Adrenal gland (tissue), 5 donors: ENCODE data around the gene GRM5.

Experiments
- POLR2A ChIP-seq, 2 donors: fragments of 450-650 bp; IDR thresholded peaks; one replicate each; pipeline ENCODE4 v1.6.1; 2017; ENCODE audit warnings: antibody characterized with exemption in 2 of 2, mild to moderate bottlenecking in 2 of 2, moderate library complexity in 1 of 2
- TF ChIP-seq, protein P1 (sequence below), 6 experiments: fragments of 450-650 bp in 4 of 6; fragments of 200-600 bp in 2 of 6; sonication (generic) in 1 of 6; IDR thresholded peaks; 1 replicate in 5 of 6; 2 replicates in 1 of 6; pipeline versions ENCODE4 v1.5.1 to v1.8.0; 2016 to 2021; ENCODE audit warnings: antibody characterized with exemption in 6 of 6, mild to moderate bottlenecking in 2 of 6, moderate library complexity in 1 of 6
- donor health status: DM: no; HTN: no; CAD: no.

DNA sequence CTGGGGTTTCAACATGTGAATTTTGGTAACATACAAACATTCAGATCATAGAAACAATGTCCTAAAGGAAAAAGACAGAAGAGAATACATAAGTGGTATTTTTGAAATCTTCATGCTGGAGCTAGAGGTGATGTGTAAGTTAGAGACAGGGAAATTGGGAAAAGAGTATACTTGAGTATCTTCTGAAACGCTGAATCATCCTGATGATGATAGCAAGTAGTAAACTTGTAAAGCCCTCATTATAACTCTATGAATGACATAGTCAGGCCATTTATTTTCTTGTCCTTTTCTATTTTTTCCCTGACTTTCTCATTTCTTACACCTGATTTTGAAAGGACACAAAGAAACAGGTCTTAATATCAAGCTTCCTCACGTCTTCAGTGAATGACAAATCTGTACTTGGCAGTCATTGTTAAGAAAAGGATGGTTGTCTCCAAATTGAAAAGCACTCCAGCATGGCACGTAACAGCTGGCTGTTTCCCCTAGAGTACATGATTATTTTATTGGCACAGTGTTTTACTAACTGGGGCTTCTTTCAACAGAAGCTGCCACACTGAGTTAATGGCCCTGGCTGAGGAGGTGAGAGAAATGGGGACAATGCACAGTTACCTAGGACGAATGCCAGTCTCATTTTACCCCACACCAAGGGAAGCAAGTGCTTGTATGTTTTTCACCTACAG lies 587.5 kb downstream of the GRM5 start:
- TF ChIP-seq, protein P1, sequence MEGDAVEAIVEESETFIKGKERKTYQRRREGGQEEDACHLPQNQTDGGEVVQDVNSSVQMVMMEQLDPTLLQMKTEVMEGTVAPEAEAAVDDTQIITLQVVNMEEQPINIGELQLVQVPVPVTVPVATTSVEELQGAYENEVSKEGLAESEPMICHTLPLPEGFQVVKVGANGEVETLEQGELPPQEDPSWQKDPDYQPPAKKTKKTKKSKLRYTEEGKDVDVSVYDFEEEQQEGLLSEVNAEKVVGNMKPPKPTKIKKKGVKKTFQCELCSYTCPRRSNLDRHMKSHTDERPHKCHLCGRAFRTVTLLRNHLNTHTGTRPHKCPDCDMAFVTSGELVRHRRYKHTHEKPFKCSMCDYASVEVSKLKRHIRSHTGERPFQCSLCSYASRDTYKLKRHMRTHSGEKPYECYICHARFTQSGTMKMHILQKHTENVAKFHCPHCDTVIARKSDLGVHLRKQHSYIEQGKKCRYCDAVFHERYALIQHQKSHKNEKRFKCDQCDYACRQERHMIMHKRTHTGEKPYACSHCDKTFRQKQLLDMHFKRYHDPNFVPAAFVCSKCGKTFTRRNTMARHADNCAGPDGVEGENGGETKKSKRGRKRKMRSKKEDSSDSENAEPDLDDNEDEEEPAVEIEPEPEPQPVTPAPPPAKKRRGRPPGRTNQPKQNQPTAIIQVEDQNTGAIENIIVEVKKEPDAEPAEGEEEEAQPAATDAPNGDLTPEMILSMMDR (IDR thresholded peaks at IDR 0.05), result no peak
- TF ChIP-seq POLR2A (IDR thresholded peaks at IDR 0.05), result no peak
